Myocyte (in vitro differentiated cells): ENCODE measurements around the gene PCYOX1L. TPM values are rescaled to one million over a fixed set of nuclear protein-coding genes. Genes with fewer than 3 reads are reported as not detected.
A peak's percentile ranks its signal among the peaks of the same experiment; 100 is the strongest.

Experiments used
- DNase-seq: peaks from one replicate; pipeline ENCODE4 v3.0.0-alpha.2; 2012; ENCODE audit warnings: low read depth
- total RNA-seq: library from RNA; depleted of rRNA; stranded (reverse); fragments of >200 nt; gene quantifications from 2 replicates; pipeline ENCODE4 v1.2.3, GENCODE V29; 2014

PCYOX1L gene
- total RNA-seq, 1 donor from 2014 or later: 8.1 TPM

DNA sequence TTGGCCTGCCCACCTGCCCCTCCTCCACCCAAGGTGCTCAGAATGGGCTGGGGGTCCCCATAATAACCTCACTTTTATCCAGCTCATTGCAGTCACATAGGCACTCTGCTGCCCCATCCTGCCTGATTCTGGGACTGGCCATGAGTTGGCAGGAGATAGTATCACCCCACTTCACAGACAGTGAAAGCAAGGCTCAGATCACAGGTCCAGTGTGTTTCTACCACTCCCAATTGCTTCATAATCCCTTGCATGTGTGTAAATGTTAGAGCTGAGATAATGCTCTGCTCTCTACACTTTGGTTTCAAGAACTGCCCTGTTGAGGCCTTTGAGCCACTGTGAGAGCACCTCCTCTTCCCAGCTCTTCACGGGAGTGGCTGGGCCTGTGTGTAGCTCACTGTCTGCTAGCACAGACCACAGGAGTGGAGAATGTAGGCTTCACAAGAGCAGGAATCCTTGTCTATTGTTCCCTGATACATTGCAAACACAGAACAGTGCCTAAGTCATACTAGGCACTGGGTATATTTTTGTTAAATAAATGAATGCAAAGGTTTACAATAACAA, 8.4 kb downstream of the PCYOX1L start:
- no peak for DNase-seq

DNA sequence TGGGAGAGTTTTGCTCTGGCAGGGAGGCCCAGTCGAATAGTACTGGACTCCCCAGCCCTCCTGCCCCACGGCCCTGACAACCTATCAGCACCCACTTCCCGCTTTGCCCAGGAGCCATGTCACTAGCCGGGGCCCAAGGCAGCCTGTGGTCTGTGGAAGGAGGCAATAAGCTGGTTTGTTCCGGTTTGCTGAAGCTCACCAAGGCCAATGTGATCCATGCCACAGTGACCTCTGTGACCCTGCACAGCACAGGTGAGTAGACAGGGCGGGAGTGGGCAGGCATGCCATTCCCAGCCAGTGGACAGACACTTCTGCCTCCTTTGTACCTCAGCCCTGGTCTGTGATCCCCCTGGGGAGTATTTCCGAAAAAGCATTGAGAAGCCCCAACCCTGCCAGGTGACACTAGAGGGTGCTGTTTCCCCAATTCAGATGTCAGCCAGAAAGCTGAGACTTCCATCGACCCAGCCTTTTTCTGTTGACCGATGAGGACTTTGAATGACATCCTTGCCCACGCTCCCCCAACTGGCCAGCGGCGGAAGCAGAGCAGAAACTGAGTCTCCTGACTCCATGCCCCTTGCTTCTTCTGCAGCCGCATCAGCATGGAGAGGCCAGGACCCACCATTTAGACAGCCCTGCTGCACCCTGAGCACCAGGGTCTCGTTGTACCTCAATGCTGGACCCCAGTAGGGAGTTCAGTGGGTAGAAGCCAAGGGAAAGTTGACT, 9.6 kb downstream of the PCYOX1L start:
- peak; percentile 85 for DNase-seq

DNA sequence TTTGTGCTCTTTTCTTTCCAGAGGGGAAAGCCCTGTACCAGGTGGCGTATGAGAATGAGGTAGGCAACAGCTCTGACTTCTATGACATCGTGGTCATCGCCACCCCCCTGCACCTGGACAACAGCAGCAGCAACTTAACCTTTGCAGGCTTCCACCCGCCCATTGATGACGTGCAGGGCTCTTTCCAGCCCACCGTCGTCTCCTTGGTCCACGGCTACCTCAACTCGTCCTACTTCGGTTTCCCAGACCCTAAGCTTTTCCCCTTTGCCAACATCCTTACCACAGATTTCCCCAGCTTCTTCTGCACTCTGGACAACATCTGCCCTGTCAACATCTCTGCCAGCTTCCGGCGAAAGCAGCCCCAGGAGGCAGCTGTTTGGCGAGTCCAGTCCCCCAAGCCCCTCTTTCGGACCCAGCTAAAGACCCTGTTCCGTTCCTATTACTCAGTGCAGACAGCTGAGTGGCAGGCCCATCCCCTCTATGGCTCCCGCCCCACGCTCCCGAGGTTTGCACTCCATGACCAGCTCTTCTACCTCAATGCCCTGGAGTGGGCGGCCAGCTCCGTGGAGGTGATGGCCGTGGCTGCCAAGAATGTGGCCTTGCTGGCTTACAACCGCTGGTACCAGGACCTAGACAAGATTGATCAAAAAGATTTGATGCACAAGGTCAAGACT, 10.3 kb downstream of the PCYOX1L start:
- DNase-seq: no peak

DNA sequence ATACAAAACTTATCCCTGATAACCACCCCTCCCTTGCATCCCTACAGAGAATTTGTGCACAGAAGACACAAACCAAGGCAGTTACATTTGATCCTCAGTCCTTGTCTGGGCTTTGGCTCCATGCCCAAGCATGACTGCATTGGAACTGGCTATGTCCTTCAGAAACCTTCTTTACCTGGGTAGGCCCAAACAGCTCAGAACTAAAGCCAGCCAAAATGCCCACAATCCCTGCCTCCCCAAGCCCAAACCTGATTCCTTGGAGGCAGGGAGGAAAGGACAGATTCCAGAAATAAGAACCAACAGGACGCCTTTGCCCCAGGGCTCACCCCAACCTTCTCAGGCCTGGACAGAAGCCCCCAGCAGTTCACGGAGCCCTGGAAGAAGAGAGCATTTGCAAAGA, 13.0 kb downstream of the PCYOX1L start:
- peak; percentile 43 for DNase-seq

DNA sequence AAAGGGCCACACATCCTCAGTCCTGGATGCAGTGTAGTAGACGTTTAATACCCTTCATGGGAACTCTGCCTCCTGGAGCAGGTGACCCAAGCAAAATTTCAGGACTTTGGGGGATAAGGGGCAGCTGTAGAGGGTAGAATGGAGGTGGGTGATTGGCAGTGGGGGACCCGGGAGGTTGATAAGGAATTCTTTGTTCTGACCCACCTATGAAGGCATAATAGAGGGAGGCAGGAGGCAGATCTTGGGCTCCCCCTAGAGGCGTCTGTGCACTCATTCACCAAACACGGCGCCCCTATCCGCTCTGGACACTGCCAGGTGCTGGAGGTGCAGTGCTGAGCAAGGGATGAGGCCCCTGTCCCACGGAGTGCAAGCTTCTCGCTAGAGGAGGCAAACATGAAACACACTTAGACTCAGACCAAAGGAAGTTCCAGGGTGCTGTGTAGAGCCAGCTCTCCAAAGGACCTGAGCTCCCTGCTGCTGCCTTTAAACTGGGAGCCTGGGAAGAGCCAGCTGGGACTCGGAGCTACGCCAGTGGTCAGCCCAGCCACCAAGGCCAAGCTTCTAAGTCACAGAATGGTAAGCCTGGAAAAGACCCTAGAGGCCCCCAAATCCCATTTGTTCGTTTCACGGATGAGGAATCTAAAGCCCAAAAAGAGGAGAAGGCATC, 13.6 kb downstream of the PCYOX1L start:
- peak; percentile 81 for DNase-seq

DNA sequence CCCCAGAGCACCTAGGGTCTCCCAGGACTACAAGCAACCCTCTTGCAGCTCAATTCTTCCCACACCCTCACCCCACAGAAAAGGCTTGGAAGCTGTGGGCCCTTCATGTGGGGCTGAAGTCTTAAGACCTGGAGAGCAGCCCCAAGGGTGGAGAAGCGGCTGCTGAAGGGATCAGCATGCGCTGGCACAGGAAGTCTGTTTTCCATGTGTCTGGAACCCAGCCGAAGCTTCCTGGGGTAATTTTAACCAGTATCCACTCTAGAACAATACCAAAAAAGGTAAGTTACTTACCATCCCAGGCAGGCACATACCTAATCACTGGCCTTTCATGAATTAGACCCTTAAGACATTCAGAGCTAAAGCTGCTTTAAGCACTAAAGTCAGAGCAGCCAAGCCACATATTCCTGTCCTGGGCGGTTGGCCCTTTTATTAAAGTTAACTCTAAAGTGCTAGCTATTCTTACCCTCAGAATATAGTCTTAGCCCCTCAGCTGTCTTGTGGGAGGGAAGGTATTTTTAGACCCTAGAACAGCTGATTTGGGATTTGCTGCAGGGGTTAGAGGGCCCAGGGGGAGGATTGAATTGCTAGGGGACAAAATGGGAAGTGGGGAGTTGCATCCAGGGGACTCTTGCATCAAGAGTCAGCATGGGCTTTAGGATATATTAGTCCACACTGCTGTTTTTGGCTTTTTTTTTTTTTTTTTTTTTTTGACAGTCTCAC, 14.4 kb downstream of the PCYOX1L start:
- DNase-seq: peak; percentile 89

DNA sequence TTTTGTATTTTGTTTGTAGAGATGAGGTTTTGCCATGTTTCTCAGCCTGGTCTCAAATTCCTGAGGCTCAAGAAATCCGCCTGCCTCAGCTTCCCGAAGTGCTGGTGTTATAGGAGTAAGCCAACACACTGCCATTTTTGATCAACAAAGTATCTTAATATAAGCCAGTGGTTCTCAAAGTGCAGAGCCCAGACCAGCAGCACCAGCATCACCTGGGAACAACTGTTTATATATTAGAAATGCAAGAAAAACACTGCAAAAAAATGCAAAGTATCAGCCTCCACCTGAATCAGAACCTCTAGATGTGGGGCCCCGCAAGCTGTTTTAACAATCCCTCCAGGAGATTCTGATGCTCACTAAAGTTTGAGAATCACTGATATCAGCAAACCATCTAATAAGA, 15.1 kb downstream of the PCYOX1L start:
- DNase-seq: no peak

DNA sequence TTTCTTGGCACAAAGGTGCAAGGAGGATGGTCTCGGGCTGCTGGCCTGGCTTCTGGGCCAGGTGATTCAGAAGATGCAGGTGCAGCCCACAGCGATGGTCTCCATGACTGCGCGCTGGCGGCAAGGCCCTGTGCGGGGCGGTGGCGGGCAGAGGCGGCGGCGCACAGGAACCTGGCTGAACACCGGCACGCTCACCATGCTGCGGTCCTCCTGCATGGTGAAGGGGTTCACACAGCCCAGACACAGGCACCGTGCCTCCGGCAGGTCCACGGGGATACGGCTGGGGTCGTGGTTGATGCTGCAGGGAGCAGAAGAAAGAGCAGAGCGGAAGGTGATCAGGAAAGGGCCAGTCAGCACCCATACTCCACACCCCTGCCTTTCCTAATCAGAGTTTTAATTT, 16.5 kb downstream of the PCYOX1L start:
- no peak for DNase-seq

DNA sequence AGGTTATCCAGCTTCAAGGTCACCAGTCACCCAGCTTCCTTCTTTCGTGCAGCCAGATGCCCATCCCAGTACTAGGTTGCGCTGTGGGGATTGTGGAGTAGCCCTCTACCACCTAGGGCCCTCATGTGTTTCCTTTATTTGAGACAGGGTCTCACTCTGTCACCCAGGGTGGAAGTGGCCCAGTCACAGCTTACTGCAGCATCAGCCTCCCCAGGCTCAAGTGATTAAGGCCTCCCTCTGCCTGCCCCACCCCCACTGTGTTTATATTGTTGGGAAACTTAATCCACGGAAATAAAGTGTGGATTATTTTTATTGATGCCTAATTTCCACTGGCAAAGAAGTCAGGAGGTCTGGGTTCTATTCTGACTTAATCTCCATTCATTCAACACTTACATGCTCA, 17.0 kb downstream of the PCYOX1L start:
- DNase-seq: no peak

DNA sequence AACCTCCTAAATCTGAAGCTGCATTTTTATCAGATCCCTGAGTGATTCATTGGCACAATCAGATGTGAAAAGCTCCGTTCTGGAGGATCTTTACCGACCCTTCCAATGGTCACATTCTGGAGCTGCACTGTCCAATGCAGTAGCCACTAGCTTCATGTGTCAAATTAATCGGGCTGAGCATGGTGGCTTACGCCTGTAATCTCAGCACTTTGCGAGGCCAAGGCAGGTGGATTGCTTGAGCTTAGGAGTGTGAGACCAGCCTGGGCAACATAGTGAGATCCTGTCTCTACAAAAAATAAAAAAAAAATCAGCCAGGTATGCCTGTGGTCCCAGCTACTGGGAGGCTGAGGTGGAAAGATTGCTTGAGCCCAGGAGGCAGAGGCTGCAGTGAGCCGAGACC, 17.6 kb downstream of the PCYOX1L start:
- DNase-seq: no peak

DNA sequence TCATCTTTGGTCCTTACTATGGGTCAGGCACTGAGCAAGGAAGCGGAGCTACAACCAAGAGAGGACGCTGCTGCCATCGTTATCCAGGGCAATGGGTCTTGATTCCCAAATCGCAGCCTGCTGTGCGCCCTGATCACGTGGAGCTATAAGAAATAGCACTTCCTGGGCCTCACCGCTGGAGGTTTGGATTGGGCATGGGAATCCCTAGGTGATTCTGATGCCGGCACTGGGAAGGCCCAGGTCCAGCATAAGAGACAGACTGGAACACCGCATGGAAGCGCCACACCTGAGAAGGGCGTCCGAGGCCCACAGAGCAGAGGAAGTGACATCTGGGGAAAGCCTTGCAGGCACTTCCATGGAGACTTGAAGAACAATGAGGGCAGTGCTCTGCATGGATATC, 18.3 kb downstream of the PCYOX1L start:
- DNase-seq: no peak

DNA sequence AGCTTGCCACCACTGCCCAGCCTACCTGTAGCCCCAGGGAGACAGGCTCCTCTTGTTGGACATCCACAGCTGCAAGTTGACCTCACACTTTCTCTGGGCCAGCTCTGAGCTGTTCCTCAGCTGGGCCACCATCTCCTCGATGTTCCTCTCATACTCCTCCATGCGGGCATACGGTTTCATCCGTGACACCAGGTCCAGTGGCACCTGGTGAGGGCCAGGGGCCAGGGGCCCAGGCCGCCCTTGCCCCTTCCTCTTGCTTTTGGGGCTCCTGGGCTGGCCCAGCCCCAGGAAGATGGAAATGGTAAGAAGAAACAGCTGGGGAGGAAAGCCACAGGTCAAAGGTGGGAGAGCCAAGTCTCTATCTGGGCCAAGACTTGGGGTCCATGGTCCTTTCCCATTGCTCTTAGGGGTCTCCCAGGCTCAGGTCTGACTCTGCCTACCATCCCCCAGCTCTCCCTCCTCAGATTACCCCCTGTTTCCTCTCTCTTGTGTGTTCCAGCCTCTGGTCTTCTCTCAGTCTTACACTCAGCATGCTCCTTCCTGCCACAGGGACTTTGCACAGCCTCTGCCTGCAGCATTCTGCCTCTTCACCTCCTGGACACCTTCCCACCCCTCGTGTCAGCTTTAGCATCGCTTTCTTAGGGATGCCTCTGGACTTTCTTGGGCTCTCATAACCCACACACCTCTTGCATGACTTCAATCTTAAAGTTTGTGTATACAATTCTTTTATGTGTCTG, 19.0 kb downstream of the PCYOX1L start:
- no peak for DNase-seq

DNA sequence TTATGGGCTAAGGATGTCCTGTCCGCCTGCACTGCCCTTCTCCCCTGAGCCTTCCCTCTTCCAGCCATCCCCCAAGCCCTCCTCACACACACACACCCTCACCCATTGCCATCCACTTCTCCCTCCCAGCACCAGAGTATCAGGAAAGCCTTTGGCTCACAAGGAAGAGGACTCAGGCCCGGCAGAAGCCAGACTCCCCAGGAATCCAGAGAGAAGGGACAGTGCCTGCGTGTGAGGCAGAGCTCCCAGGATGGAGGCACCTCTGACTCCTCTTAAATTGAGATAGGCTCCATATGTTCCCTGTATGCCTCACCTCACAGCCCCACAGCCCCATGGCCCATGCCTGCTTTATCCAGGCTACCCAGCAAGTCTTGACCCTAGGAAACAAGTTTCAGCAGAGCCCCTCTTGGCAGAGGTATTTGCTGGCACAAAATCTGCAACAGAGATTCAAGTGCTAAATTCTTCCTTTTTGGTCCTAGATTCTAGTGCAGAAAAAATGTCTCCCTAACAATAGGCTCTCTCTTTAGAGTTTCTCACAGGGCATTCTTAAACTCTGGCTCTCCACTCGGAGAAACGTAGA, 20.5 kb downstream of the PCYOX1L start:
- no peak for DNase-seq

DNA sequence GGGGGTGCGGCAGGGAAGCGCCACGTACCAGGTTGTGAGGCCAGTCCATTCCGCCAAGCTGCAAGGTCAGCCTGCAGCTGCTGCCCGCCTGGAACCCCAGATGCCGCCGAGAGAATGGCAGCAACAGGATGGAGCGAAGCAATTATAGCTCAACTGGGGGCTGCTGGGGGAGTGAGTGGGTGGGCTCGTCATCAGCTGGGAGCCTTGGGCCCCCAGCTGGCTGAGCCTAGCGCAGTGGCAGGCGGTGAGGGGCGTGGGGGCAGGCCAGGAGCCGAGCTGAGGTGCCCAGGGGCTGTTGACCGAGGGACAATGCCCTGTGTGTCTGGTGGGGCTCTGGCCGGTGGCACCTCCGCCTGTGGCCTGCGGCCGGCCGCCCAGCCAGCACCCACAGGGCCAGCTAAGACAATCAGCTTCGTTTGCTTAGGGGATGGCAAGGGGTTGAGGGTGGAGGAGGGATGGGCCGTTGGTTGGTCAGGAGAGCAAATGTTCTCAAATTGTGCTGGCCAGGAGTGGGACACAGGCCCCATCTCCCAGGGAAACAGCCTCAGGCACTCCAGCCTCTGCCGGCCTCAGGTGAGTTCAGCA, 21.4 kb downstream of the PCYOX1L start, which contains the start of gene IL17B:
Gene IL17B (minus strand): TSS at position 116 of the 585 bp plus-strand sequence. CDS start 67 bp downstream, at position 49.
- DNase-seq: peak; percentile 43

DNA sequence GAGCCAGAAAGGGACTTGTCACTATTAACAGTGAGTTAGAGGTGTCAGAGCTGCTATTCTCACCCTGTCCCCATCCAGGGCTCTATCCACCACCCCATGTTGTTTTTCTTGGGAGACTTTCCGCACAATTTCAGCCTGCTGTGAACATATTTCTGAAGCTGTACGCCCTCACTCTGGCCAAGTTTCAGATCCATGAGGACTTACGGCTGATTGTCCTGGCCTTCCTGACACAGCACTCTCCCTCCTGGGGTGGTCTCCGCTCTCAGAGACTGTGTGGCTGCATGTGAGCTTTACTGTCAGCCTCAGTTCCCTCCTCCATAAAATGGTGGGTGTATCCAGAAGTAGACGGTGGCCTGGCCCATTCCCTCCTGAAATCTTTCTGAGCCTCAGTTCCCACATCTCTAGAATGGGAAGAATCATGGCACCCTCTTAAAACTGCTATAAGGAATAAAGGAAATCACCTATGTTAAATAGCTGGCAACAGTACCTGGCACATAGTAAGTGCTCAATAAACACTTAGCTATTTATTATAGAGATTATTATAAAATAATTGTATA, 22.1 kb downstream of the PCYOX1L start:
- DNase-seq: no peak

DNA sequence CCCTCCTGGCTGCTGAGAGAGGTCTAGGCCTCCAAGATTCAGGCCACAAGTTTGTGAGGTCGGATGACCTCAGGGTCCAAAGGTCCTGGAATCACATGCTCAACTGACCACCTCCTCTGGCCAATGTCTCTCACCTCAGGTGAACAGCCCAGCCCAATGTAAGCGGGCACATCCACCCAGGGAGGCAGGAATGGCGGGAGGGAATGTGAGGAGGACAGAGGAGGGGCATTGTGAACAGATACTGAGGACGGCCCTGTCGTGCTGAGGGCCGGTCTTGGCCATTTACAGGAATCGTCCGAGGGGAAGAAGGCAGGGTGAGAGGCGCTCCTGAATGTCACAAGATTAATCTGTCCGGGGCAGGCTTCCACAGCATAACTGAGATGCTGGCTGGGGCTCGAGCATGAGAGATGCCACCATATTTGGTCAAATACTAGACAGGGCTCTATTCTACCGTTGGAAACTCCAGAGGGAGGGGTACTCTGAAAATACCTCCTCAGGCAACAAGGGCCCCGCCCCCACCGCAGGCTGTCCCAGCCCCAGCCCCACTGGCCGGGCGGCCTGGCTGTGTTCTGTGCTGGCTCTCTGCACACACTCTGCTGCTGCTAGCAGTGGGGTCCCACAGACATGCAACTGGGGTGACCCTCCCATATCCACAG, 22.7 kb downstream of the PCYOX1L start:
- no peak for DNase-seq

DNA sequence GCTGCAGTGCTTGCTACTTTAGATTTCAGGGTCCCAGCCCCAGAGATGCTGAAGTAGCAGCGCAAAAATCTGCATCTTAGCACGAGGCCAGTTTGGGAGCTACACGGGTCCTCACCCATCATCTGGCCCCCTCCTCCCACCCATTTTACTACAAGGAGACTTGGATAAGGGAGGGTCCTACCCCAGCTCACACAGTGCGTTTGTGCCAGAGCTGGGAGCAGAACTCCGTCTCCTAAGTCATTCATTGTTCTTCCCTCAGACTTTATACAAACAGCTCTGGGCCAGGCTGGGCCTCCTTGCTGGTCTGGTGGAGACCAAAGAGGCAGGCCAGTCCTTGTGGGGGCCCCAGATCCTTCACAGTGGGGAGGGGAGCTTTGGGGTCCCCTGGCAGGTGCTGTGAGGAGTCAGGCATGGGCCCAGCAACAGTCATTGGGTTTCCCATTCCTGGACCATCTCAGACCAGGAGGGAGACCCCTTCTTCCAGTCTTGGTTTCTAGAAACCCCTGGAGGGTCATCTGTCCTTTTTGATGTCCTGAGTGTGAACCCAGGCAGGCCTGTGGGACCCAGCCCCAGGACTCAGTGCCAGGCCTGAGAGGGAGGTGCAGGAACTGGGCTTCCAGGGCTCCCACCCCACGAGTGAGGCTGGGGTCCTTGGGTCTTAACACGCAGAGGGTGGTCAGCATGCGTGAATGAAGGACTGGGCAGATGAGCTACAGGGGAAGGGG, 23.6 kb downstream of the PCYOX1L start:
- no peak for DNase-seq

DNA sequence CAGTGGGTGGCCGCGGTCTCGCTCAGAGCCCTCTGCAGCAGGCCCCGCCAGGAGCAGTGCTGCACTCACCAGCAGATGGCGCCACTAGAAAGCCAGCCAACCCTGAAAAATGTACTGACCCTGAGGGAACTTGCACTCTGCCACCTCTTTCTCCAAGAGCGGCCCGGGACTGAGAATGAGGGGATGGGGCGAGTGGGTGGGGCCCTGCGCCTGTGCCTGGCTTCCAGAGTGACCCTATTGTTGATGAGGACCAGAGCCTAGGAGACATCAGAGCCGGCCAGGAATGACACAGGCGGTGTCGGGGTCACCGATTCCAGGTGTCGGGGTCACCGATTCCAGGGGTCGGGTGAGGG, 24.1 kb downstream of the PCYOX1L start:
- peak; percentile 77 for DNase-seq
